ENCODE data around the gene STXBP5.

Gene STXBP5

GRCh38 chr6:147238906-147239305 is 34.7 kb downstream of the STXBP5 start:
- no peak overlapping the region for H3K14ac ChIP-seq (ENCODE audit: low read length in 2 of 2)
- no peak overlapping the region for H3K4ac ChIP-seq (ENCODE audit: low read depth in 1 of 2, low read length in 2 of 2)
- H4K91ac ChIP-seq (ENCODE audit: low read length) = no peak overlapping the region
- H3K23ac ChIP-seq (ENCODE audit: low read length in 2 of 2) = no peak overlapping the region
- no peak overlapping the region for H2BK5ac ChIP-seq (ENCODE audit: low read depth, low read length, poor library complexity, severe bottlenecking)
- H3K9ac ChIP-seq (ENCODE audit: low read length) = no peak overlapping the region
- H3K4me3 ChIP-seq (ENCODE audit: insufficient read depth in 1 of 2, low read depth in 1 of 2, low read length in 2 of 2) = no peak overlapping the region
- H2BK12ac ChIP-seq (ENCODE audit: low read length in 2 of 2) = no peak overlapping the region
- no peak overlapping the region for H2BK120ac ChIP-seq (ENCODE audit: low read depth, low read length)
- H3K18ac ChIP-seq (ENCODE audit: low read depth in 1 of 2, low read length in 2 of 2) = no peak overlapping the region
- H3K27ac ChIP-seq (ENCODE audit: low read length, poor library complexity, severe bottlenecking) = no peak overlapping the region
- peaks cover 2% of the 10 kb centered on the region for H3K4me1 ChIP-seq (ENCODE audit: control insufficient read depth, insufficient read depth, low read depth, low read length)
- 100% methylated on average over 5 of the region's 5 CpGs for WGBS
- peaks cover 8% of the 10 kb centered on the region for H3K79me1 ChIP-seq (replicated peaks; ENCODE audit: low read length, poor library complexity, severe bottlenecking)
- H3K4me2 ChIP-seq (ENCODE audit: low read length, poor library complexity, severe bottlenecking) = no peak overlapping the region
- no peaks in the 10 kb centered on the region for H3K9me3 ChIP-seq (ENCODE audit: control insufficient read depth, low read length)
- no peak for DNase-seq
- H2BK15ac ChIP-seq (ENCODE audit: low read depth, poor library complexity, severe bottlenecking) = no peak overlapping the region
- H2AFZ ChIP-seq (ENCODE audit: low read depth, low read length) = no peak overlapping the region
- no peak overlapping the region for H4K8ac ChIP-seq (ENCODE audit: low read length)
- no peak overlapping the region for H2AK5ac ChIP-seq (ENCODE audit: low read length, severe bottlenecking)
- no peaks in the 10 kb centered on the region for H3K27me3 ChIP-seq (ENCODE audit: control insufficient read depth in 1 of 2, insufficient read depth in 1 of 2, low read length in 2 of 2)
- peaks cover 3 to 74% of the 10 kb centered on the region in 2 experiments for H3K36me3 ChIP-seq (ENCODE audit: control insufficient read depth in 1 of 2, insufficient read depth in 2 of 2, low read depth in 1 of 2, low read length in 2 of 2)

- H3K4ac ChIP-seq (ENCODE audit: low read depth in 1 of 2, low read length in 2 of 2) = no peak overlapping the region
- H3K9ac ChIP-seq (ENCODE audit: low read length) = no peak overlapping the region
- peaks cover 12% of the 10 kb centered on the region for H3K79me1 ChIP-seq (replicated peaks; ENCODE audit: low read length, poor library complexity, severe bottlenecking)
- no peak for DNase-seq
- H2BK120ac ChIP-seq (ENCODE audit: low read depth, low read length) = no peak overlapping the region
- H3K9me3 ChIP-seq (ENCODE audit: control insufficient read depth, low read length) = no peaks in the 10 kb centered on the region
- H3K18ac ChIP-seq (ENCODE audit: low read depth in 1 of 2, low read length in 2 of 2) = no peak overlapping the region
- no peak overlapping the region for H4K91ac ChIP-seq (ENCODE audit: low read length)
- no peak overlapping the region for H4K8ac ChIP-seq (ENCODE audit: low read length)
- no peak overlapping the region for H2BK5ac ChIP-seq (ENCODE audit: low read depth, low read length, poor library complexity, severe bottlenecking)
- H3K4me1 ChIP-seq (ENCODE audit: control insufficient read depth, insufficient read depth, low read depth, low read length) = no peaks in the 10 kb centered on the region
- 86% methylated on average over 4 of the region's 4 CpGs for WGBS
- no peak overlapping the region for H3K23ac ChIP-seq (ENCODE audit: low read length in 2 of 2)
- no peaks in the 10 kb centered on the region for H3K27me3 ChIP-seq (ENCODE audit: control insufficient read depth in 1 of 2, insufficient read depth in 1 of 2, low read length in 2 of 2)
- no peak overlapping the region for H2AK5ac ChIP-seq (ENCODE audit: low read length, severe bottlenecking)
- H3K4me3 ChIP-seq (ENCODE audit: insufficient read depth in 1 of 2, low read depth in 1 of 2, low read length in 2 of 2) = no peak overlapping the region
- no peak overlapping the region for H3K4me2 ChIP-seq (ENCODE audit: low read length, poor library complexity, severe bottlenecking)
- H2BK12ac ChIP-seq (ENCODE audit: low read length in 2 of 2) = no peak overlapping the region
- H2BK15ac ChIP-seq (ENCODE audit: low read depth, poor library complexity, severe bottlenecking) = no peak overlapping the region
- no peak overlapping the region for H2AFZ ChIP-seq (ENCODE audit: low read depth, low read length)
- H3K14ac ChIP-seq (ENCODE audit: low read length in 2 of 2) = no peak overlapping the region
- H3K36me3 ChIP-seq (ENCODE audit: control insufficient read depth in 1 of 2, insufficient read depth in 2 of 2, low read depth in 1 of 2, low read length in 2 of 2) = peaks cover 0 to 76% of the 10 kb centered on the region in 2 experiments
- no peak overlapping the region for H3K27ac ChIP-seq (ENCODE audit: low read length, poor library complexity, severe bottlenecking)
Measured at GRCh38 chr6:147244832-147245231, 40.6 kb downstream of the STXBP5 start.

- Histone ChIP-seq H3K4ac (ENCODE audit: low read depth in 1 of 2, low read length in 2 of 2) (no peak overlapping the region), H2BK15ac (ENCODE audit: low read depth, poor library complexity, severe bottlenecking) (no peak overlapping the region), H3K4me1 (ENCODE audit: control insufficient read depth, insufficient read depth, low read depth, low read length) (no peaks in the 10 kb centered on the region), H4K91ac (ENCODE audit: low read length) (no peak overlapping the region), H3K27me3 (ENCODE audit: control insufficient read depth in 1 of 2, insufficient read depth in 1 of 2, low read length in 2 of 2) (no peaks in the 10 kb centered on the region), H3K79me1 (replicated peaks; ENCODE audit: low read length, poor library complexity, severe bottlenecking) (peaks cover 12% of the 10 kb centered on the region), H2AFZ (ENCODE audit: low read depth, low read length) (no peak overlapping the region), H3K4me3 (ENCODE audit: insufficient read depth in 1 of 2, low read depth in 1 of 2, low read length in 2 of 2) (no peak overlapping the region), H3K36me3 (ENCODE audit: control insufficient read depth in 1 of 2, insufficient read depth in 2 of 2, low read depth in 1 of 2, low read length in 2 of 2) (peaks cover 0 to 77% of the 10 kb centered on the region in 2 experiments), H4K8ac (ENCODE audit: low read length) (no peak overlapping the region), H3K4me2 (ENCODE audit: low read length, poor library complexity, severe bottlenecking) (no peak overlapping the region), H3K27ac (ENCODE audit: low read length, poor library complexity, severe bottlenecking) (no peak overlapping the region), H2BK120ac (ENCODE audit: low read depth, low read length) (no peak overlapping the region), H3K23ac (ENCODE audit: low read length in 2 of 2) (peak overlapping the region in 1 of 2 experiments; percentile 59), H3K9ac (ENCODE audit: low read length) (no peak overlapping the region), H2BK12ac (ENCODE audit: low read length in 2 of 2) (no peak overlapping the region), H2AK5ac (ENCODE audit: low read length, severe bottlenecking) (no peak overlapping the region), H3K18ac (ENCODE audit: low read depth in 1 of 2, low read length in 2 of 2) (no peak overlapping the region), H2BK5ac (ENCODE audit: low read depth, low read length, poor library complexity, severe bottlenecking) (no peak overlapping the region), H3K14ac (ENCODE audit: low read length in 2 of 2) (no peak overlapping the region), H3K9me3 (ENCODE audit: control insufficient read depth, low read length) (no peaks in the 10 kb centered on the region)
- no peak for DNase-seq
- 100% methylated on average over 2 of the region's 2 CpGs for WGBS
Measured at GRCh38 chr6:147245693-147246092, 41.5 kb downstream of the STXBP5 start.

- Histone ChIP-seq H2AK5ac (ENCODE audit: low read length, severe bottlenecking) (no peak overlapping the region), H2BK120ac (ENCODE audit: low read depth, low read length) (no peak overlapping the region), H3K79me1 (replicated peaks; ENCODE audit: low read length, poor library complexity, severe bottlenecking) (peaks cover 12% of the 10 kb centered on the region), H4K8ac (ENCODE audit: low read length) (no peak overlapping the region), H3K18ac (ENCODE audit: low read depth in 1 of 2, low read length in 2 of 2) (no peak overlapping the region), H3K9ac (ENCODE audit: low read length) (no peak overlapping the region), H3K4me1 (ENCODE audit: control insufficient read depth, insufficient read depth, low read depth, low read length) (no peaks in the 10 kb centered on the region), H2BK15ac (ENCODE audit: low read depth, poor library complexity, severe bottlenecking) (no peak overlapping the region), H3K4me3 (ENCODE audit: insufficient read depth in 1 of 2, low read depth in 1 of 2, low read length in 2 of 2) (no peak overlapping the region), H2AFZ (ENCODE audit: low read depth, low read length) (no peak overlapping the region), H2BK12ac (ENCODE audit: low read length in 2 of 2) (no peak overlapping the region), H2BK5ac (ENCODE audit: low read depth, low read length, poor library complexity, severe bottlenecking) (no peak overlapping the region), H3K27ac (ENCODE audit: low read length, poor library complexity, severe bottlenecking) (no peak overlapping the region), H3K4me2 (ENCODE audit: low read length, poor library complexity, severe bottlenecking) (no peak overlapping the region), H3K14ac (ENCODE audit: low read length in 2 of 2) (no peak overlapping the region), H3K36me3 (ENCODE audit: control insufficient read depth in 1 of 2, insufficient read depth in 2 of 2, low read depth in 1 of 2, low read length in 2 of 2) (peaks cover 11 to 78% of the 10 kb centered on the region in 2 experiments), H3K4ac (ENCODE audit: low read depth in 1 of 2, low read length in 2 of 2) (no peak overlapping the region), H3K27me3 (ENCODE audit: control insufficient read depth in 1 of 2, insufficient read depth in 1 of 2, low read length in 2 of 2) (no peaks in the 10 kb centered on the region), H3K23ac (ENCODE audit: low read length in 2 of 2) (no peak overlapping the region), H3K9me3 (ENCODE audit: control insufficient read depth, low read length) (no peaks in the 10 kb centered on the region), H4K91ac (ENCODE audit: low read length) (no peak overlapping the region)
- no peak for DNase-seq
- 100% methylated on average over 3 of the region's 5 CpGs for WGBS
Measured at GRCh38 chr6:147246853-147247635, 42.8 kb downstream of the STXBP5 start.
